ENCODE data around the gene AOPEP.

DNA sequence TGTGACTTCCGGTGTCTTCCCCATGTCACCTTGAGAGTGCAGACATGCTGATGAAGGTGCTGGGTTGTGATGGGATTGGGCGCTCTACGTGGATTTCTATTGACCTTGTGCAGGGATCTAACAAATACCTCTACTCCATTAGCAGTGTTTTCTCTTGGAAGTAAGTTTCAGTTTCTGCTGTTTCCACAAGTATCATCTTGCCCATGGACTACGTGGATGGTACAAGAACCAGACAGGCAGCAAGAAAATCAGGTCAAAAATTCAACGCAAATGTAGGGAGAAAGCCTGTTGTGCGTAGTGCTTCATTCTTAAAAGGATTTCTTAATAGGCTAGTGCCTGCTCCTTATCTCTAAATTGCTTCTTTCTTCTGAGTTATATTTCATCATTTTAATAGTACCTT is 60.8 kb downstream of the AOPEP start:
- TF ChIP-seq, protein P1, sequence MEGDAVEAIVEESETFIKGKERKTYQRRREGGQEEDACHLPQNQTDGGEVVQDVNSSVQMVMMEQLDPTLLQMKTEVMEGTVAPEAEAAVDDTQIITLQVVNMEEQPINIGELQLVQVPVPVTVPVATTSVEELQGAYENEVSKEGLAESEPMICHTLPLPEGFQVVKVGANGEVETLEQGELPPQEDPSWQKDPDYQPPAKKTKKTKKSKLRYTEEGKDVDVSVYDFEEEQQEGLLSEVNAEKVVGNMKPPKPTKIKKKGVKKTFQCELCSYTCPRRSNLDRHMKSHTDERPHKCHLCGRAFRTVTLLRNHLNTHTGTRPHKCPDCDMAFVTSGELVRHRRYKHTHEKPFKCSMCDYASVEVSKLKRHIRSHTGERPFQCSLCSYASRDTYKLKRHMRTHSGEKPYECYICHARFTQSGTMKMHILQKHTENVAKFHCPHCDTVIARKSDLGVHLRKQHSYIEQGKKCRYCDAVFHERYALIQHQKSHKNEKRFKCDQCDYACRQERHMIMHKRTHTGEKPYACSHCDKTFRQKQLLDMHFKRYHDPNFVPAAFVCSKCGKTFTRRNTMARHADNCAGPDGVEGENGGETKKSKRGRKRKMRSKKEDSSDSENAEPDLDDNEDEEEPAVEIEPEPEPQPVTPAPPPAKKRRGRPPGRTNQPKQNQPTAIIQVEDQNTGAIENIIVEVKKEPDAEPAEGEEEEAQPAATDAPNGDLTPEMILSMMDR (IDR thresholded peaks at IDR 0.05; ENCODE audit: extremely low read depth in 1 of 2, insufficient read depth in 1 of 2, low read depth in 1 of 2, low read length in 2 of 2) = no peak
- no peak for TF ChIP-seq EZH2 (IDR thresholded peaks at IDR 0.05; ENCODE audit: borderline replicate concordance, low read depth, low read length, severe bottlenecking)
- TF ChIP-seq POLR2AphosphoS5 (IDR thresholded peaks at IDR 0.05; ENCODE audit: insufficient read depth, low read depth, low read length) = no peak
- TF ChIP-seq MYC (IDR thresholded peaks at IDR 0.05; ENCODE audit: low read depth, low read length) = no peak
- TF ChIP-seq, protein P2, sequence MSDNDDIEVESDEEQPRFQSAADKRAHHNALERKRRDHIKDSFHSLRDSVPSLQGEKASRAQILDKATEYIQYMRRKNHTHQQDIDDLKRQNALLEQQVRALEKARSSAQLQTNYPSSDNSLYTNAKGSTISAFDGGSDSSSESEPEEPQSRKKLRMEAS (IDR thresholded peaks at IDR 0.05; ENCODE audit: insufficient read depth, insufficient read length) = no peak
- no peak for TF ChIP-seq POLR2A (IDR thresholded peaks at IDR 0.05; ENCODE audit: low read depth, low read length)
- TF ChIP-seq FOS (IDR thresholded peaks at IDR 0.05; ENCODE audit: borderline replicate concordance, insufficient read depth, low read length) = no peak
- TF ChIP-seq JUN (IDR thresholded peaks at IDR 0.05; ENCODE audit: borderline replicate concordance, insufficient read depth, insufficient read length, low read depth) = no peak
- TF ChIP-seq GATA2 (IDR thresholded peaks at IDR 0.05; ENCODE audit: insufficient read depth, insufficient read length, low read depth, low read length) = no peak

Measured in endothelial cell of umbilical vein (primary cell).